ENCODE data around the gene CSNK2A1.
A peak's percentile ranks its signal among the peaks of the same experiment; 100 is the strongest.

Gene CSNK2A1

GRCh38 chr20:434661-435419, 108.8 kb downstream of the CSNK2A1 start:
- TF ChIP-seq CTCF (IDR thresholded peaks at IDR 0.05; ENCODE audit: low read length, missing control alignments), result no peak
- H3K4me3 ChIP-seq (replicated peaks; ENCODE audit: low read depth, low read length), result no peak overlapping the region
- no peak for DNase-seq (ENCODE audit: low read depth)

GRCh38 chr20:434221-434620, 109.4 kb downstream of the CSNK2A1 start:
- DNase-seq (ENCODE audit: low read depth), result no peak

DNA sequence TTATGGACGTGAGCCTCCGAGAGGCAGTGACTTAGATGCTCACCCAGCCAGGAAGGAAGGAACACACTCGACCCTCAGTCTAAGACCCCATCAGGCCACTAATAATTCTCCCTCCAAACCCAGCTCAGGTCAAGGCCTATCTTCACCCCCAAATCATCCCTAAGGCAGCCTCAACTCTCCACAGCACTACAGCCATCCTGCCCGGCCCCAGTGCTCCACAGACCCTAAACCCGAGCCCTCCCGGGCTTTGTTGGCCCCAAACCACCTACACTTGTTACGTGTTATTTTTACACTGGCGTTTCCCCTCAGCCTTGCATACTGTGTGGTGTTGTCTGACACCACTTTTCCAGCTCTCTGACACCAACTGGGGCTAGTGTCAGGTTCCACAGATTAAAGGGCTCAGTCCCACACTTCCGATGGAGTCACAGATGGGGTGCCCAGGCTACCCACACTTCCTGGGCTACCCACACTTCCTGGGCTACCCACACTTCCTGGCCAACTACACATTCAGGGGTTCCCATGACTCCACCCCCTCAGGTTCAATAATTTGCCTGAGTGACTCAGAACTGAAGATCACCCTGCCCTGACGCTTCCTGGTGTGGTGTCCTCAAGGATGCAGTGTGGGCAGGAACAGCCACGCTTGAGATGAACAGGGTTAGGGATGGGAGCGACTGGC, 110.2 kb downstream of the CSNK2A1 start:
- no peak for TF ChIP-seq CTCF (IDR thresholded peaks at IDR 0.05; ENCODE audit: low read length, missing control alignments)
- H3K4me3 ChIP-seq (replicated peaks; ENCODE audit: low read depth, low read length), result no peak overlapping the region
- no peak for DNase-seq (ENCODE audit: low read depth)

More at GRCh38 chr20:434221-434620, 109.4 kb downstream of the CSNK2A1 start:
- no peak for TF ChIP-seq CTCF (IDR thresholded peaks at IDR 0.05; ENCODE audit: low read length, missing control alignments)
- no peak overlapping the region for H3K4me3 ChIP-seq (replicated peaks; ENCODE audit: low read depth, low read length)

DNA sequence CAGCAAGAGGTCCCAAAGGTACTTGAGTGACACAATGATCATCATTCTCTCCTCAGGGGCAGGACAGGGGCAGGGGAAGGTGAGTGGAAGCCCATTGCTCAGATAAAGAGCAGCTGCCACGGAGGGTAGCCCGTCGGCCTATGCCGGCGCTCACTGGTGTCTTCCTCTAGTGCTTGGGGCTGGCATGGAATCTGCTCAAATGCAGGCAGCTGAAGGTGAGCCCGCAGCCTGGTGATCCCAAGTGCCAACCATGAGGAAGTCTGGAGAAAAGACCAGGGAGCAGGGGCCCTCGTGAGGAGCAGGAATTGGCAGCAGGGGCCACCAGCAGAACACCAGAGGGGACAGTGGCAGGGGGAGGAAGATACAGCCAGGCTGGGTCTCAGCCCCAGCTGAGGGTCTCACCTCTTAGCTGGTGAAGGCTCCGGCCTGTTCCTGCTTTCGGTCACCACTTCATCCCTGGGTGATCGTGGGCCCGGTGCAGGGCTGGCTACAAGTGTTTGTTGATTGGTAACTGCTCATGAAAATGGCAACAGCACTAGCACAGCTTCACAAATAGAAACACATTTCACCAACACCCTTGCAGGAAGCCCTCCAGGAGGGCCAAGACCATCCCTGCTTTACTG, 110.8 kb downstream of the CSNK2A1 start:
- DNase-seq (ENCODE audit: low read depth), result no peak
- no peak overlapping the region for H3K4me3 ChIP-seq (replicated peaks; ENCODE audit: low read depth, low read length)
- TF ChIP-seq CTCF (IDR thresholded peaks at IDR 0.05; ENCODE audit: low read length, missing control alignments), result no peak

DNA sequence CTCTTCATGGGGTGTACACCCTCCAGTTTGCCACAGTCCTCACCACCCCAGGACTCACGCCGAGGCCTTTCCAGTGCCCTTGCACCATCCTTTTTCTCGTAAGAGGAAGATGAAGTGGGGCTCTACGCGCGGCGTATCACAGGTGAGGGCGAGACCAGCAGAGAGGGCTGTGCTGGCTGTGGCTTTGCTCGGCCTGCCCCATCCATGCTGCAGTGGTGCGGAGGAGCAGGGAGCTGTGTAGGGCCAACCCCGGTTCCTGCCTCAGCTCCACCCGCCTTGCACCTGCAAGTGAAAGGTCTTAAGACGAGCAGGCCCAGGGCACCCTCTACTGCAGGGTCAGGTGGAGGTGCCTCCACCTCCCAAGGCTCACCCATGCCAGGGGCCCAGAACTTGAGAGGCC, 111.4 kb downstream of the CSNK2A1 start:
- TF ChIP-seq CTCF (IDR thresholded peaks at IDR 0.05; ENCODE audit: low read length, missing control alignments), result no peak
- H3K4me3 ChIP-seq (replicated peaks; ENCODE audit: low read depth, low read length), result no peak overlapping the region

GRCh38 chr20:431012-431904, 112.3 kb downstream of the CSNK2A1 start:
- peak; percentile 56 for TF ChIP-seq CTCF (IDR thresholded peaks at IDR 0.05; ENCODE audit: low read length, missing control alignments)
- peak; percentile 70 for DNase-seq (ENCODE audit: low read depth)
- no peak overlapping the region for H3K4me3 ChIP-seq (replicated peaks; ENCODE audit: low read depth, low read length)

More for the DNA sequence above, 111.4 kb downstream of the CSNK2A1 start:
- DNase-seq (ENCODE audit: low read depth), result no peak

Data from fibroblast of pulmonary artery (primary cell).